Smooth muscle cell (in vitro differentiated cells): ENCODE measurements around the gene KNDC1. TPM values are rescaled to one million over a fixed set of nuclear protein-coding genes. Genes with fewer than 3 reads are reported as not detected.
"Not testable (repeated sequence)": the region's sequence is repeated elsewhere in the genome, so short reads cannot be mapped to it uniquely, and the experiment has no call there.

Source experiments
- DNase-seq: peaks from one replicate; lab custom pipeline; 2025; ENCODE audit not compliant: unreplicated experiment; lab: John Stamatoyannopoulos, UW
- H2AFZ ChIP-seq: fragments of 200-600 bp; sonication (generic); 2 replicates; pipeline ENCODE4 v1.6.0; 2016; ENCODE audit warnings: antibody characterized with exemption, low read depth, mild to moderate bottlenecking
- H3F3A ChIP-seq: fragments of 200-600 bp; sonication (generic); 2 replicates; pipeline ENCODE4 v1.6.0; 2017; ENCODE audit warnings: antibody characterized with exemption, low read depth
- H3K27ac ChIP-seq: fragments of 200-600 bp; sonication (generic); 2 replicates; pipeline ENCODE4 v1.5.1; 2016; ENCODE audit warnings: low read depth, mild to moderate bottlenecking
- H3K27me3 ChIP-seq: fragments of 200-600 bp; sonication (generic); 2 replicates; pipeline ENCODE4 v1.6.1; 2016; ENCODE audit warnings: low read depth, mild to moderate bottlenecking
- H3K36me3 ChIP-seq: fragments of 200-600 bp; sonication (generic); 2 replicates; pipeline ENCODE4 v1.5.1; 2016; ENCODE audit warnings: low read depth
- H3K4me1 ChIP-seq: fragments of 200-600 bp; sonication (generic); 2 replicates; pipeline ENCODE4 v1.5.1; 2016; ENCODE audit warnings: low read depth
- H3K4me2 ChIP-seq: fragments of 200-600 bp; sonication (generic); 2 replicates; pipeline ENCODE4 v1.6.0; 2016; ENCODE audit warnings: mild to moderate bottlenecking
- H3K4me3 ChIP-seq: fragments of 200-600 bp; sonication (generic); 2 replicates; pipeline ENCODE4 v1.5.1; 2016; ENCODE audit warnings: mild to moderate bottlenecking
- H3K79me2 ChIP-seq: fragments of 200-600 bp; sonication (generic); 2 replicates; pipeline ENCODE4 v1.6.0; 2016; ENCODE audit warnings: low read depth, mild to moderate bottlenecking
- H3K9ac ChIP-seq: fragments of 200-600 bp; sonication (generic); 2 replicates; pipeline ENCODE4 v1.6.0; 2016; ENCODE audit warnings: low read depth
- H3K9me3 ChIP-seq: fragments of 200-600 bp; sonication (generic); replicated peaks from 2 replicates; pipeline ENCODE4 v1.5.1; 2016; ENCODE audit warnings: low read depth
- H4K20me1 ChIP-seq: fragments of 200-600 bp; sonication (generic); 2 replicates; pipeline ENCODE4 v1.6.0; 2016; ENCODE audit warnings: low read depth
- WGBS: methylation state at CpG from one replicate; pipeline ENCODE4 v1.1.7; 2016; ENCODE audit warnings: low lambda C conversion rate; 5-methylcytosine and 5-hydroxymethylcytosine counted together
- polyA plus RNA-seq: library from polyadenylated mRNA; unstranded; fragments of >200 nt; fragmentation: Nextera tagmentation; extraction: Ambion mirVana; gene quantifications from 2 replicates; pipeline ENCODE4 v1.2.1, GENCODE V29; 2016
- total RNA-seq: library from RNA; depleted of rRNA; stranded (reverse); fragments of >200 nt; gene quantifications from 2 replicates; pipeline ENCODE4 v1.2.3, GENCODE V29; 2014
- TF ChIP-seq, protein P1 (sequence below): fragments of 200-600 bp; sonication (generic); IDR thresholded peaks from 2 replicates; pipeline ENCODE4 v1.5.1; 2017; ENCODE audit warnings: borderline replicate concordance, mild to moderate bottlenecking, antibody characterized with exemption; ENCODE audit not compliant: insufficient read depth, poor library complexity, severe bottlenecking

Gene KNDC1
- total and polyA plus RNA-seq, 2 experiments from 2014 or later: 2.3 to 3.1 TPM

- WGBS: 92% methylated on average over 10 of the region's 10 CpGs
- Histone ChIP-seq H3K36me3 (no peaks in the 10 kb centered on the region), H2AFZ (no peak overlapping the region)
These were observed 103.7 kb downstream of the KNDC1 start for GRCh38 chr10:133263674-133264073.

GRCh38 chr10:133264461-133264860 lies 104.4 kb downstream of the KNDC1 start:
- no peaks in the 10 kb centered on the region for H3F3A ChIP-seq
- 90% methylated on average over 9 of the region's 9 CpGs for WGBS
- H3K9me3 ChIP-seq: no peaks in the 10 kb centered on the region
- H3K36me3 ChIP-seq: no peaks in the 10 kb centered on the region
- peaks cover 10% of the 10 kb centered on the region for H3K4me1 ChIP-seq
- H3K9ac ChIP-seq: no peak overlapping the region
- TF ChIP-seq, protein P1, sequence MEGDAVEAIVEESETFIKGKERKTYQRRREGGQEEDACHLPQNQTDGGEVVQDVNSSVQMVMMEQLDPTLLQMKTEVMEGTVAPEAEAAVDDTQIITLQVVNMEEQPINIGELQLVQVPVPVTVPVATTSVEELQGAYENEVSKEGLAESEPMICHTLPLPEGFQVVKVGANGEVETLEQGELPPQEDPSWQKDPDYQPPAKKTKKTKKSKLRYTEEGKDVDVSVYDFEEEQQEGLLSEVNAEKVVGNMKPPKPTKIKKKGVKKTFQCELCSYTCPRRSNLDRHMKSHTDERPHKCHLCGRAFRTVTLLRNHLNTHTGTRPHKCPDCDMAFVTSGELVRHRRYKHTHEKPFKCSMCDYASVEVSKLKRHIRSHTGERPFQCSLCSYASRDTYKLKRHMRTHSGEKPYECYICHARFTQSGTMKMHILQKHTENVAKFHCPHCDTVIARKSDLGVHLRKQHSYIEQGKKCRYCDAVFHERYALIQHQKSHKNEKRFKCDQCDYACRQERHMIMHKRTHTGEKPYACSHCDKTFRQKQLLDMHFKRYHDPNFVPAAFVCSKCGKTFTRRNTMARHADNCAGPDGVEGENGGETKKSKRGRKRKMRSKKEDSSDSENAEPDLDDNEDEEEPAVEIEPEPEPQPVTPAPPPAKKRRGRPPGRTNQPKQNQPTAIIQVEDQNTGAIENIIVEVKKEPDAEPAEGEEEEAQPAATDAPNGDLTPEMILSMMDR: no peak
- no peak overlapping the region for H3K4me3 ChIP-seq
- no peak overlapping the region for H3K27ac ChIP-seq
- no peaks in the 10 kb centered on the region for H3K27me3 ChIP-seq
- H4K20me1 ChIP-seq: no peaks in the 10 kb centered on the region
- no peaks in the 10 kb centered on the region for H3K79me2 ChIP-seq
- H2AFZ ChIP-seq: no peak overlapping the region
- DNase-seq: no peak
- H3K4me2 ChIP-seq: no peak overlapping the region

More at GRCh38 chr10:133263674-133264073, 103.7 kb downstream of the KNDC1 start:
- no peak overlapping the region for H3K27ac ChIP-seq
- no peak overlapping the region for H3K4me2 ChIP-seq
- H3K9ac ChIP-seq: no peak overlapping the region
- peaks cover 14% of the 10 kb centered on the region for H3K4me1 ChIP-seq
- H3K27me3 ChIP-seq: no peaks in the 10 kb centered on the region
- H3K79me2 ChIP-seq: no peaks in the 10 kb centered on the region
- no peaks in the 10 kb centered on the region for H3F3A ChIP-seq
- no peaks in the 10 kb centered on the region for H4K20me1 ChIP-seq
- DNase-seq: no peak
- H3K4me3 ChIP-seq: no peak overlapping the region
- H3K9me3 ChIP-seq: no peaks in the 10 kb centered on the region
- TF ChIP-seq, protein P1: no peak

- H3K4me3 ChIP-seq, H3K4me2 ChIP-seq, DNase-seq, H3K79me2 ChIP-seq, H3F3A ChIP-seq, H3K9me3 ChIP-seq, H3K27me3 ChIP-seq, H3K9ac ChIP-seq, H3K36me3 ChIP-seq, H3K27ac ChIP-seq, H4K20me1 ChIP-seq, H2AFZ ChIP-seq: not testable (repeated sequence)
- WGBS: 78% methylated on average over 10 of the region's 10 CpGs
- H3K4me1 ChIP-seq: peaks cover 10% of the 10 kb centered on the region
These were observed 105.0 kb downstream of the KNDC1 start for GRCh38 chr10:133265052-133265451.

DNA sequence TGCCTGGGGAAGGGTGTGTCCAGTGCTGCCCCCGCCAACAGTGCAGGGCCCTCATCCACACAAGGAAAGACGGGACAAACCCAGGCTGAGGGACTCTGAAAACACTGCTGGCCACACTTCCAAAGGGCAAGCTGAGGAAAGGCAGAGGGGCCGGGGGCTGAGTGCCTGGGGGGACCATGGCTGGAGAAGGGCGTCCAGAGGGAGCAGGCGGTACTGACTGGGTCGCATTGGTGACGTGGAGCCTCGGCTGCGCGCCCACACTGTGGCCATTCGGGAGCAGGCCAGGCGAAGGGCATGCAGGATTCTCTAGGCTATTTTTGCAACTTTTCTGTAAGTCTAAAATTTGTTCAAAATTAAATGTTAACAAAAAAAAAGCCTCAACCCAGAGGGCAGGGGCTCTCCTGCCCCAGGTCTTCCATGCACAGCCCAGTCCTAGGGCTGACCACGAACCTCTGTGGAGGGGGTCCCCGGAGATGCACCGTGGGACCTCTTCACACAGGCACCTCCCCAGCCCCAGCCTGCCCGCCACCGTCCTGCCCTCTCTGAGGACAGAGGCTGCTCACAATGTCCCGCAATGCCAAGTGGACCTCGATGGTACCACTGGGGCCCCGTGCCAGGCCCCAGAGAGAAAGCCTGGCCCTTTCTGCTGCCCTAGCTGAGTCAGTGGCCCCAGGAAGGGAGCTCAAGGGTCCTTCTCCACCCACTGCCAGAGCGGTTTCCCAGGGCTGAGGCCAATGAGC lies 106.2 kb downstream of the KNDC1 start:
- TF ChIP-seq, protein P1: no peak
- WGBS: 95% methylated on average over 21 of the region's 21 CpGs
- H3K9ac ChIP-seq: no peak overlapping the region
- no peaks in the 10 kb centered on the region for H3K27me3 ChIP-seq
- H3K4me3 ChIP-seq: no peak overlapping the region
- no peak overlapping the region for H2AFZ ChIP-seq
- peaks cover 8% of the 10 kb centered on the region for H3K4me1 ChIP-seq
- H3F3A ChIP-seq: no peaks in the 10 kb centered on the region
- no peaks in the 10 kb centered on the region for H3K9me3 ChIP-seq
- no peaks in the 10 kb centered on the region for H4K20me1 ChIP-seq
- H3K79me2 ChIP-seq: no peaks in the 10 kb centered on the region
- H3K27ac ChIP-seq: no peak overlapping the region
- H3K36me3 ChIP-seq: no peaks in the 10 kb centered on the region
- DNase-seq: no peak
- H3K4me2 ChIP-seq: no peak overlapping the region
